Dedifferentiated amniotic fluid mesenchymal stem cell (primary cell): ENCODE data around the gene LTO1.

Source experiments
- DNase-seq: peaks from one replicate; pipeline ENCODE4 v3.0.0-alpha.2; 2016; ENCODE audit errors: extremely low spot score

The LTO1 gene

DNA sequence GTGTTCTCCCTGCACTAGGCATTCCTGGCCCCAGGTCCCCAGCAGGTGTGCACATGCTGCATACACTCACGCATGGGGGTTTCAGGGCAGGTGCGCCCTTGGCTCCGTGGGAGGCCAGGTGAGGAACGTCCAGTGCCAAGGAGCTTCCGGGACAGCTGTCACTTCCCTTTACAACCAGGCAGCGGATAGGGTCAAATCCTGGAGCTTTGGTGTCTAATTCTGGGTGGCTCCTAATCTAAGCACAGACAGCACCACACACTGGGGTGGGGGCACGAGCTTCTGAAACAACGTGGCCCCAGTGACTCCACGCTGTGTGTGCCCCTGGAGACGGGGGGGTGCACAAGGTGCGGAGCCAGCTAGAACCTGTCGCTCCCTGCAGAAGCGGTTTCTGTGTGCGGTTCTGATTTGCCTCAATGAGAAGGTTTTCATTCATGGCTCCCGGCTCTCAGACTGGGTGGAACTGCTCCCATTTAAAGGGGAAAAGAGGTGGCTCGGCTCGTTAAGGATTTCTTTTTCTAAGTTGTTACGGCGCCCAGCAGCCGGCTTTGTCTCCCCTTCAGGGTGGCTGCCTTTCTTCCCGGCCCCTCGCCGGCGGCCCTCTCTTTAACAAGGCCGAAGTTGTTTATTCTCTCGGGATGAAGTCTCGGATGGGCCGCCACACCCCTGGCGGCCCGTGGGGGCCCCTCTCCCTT lies 29.2 kb downstream of the LTO1 start:
- no peak for DNase-seq

DNA sequence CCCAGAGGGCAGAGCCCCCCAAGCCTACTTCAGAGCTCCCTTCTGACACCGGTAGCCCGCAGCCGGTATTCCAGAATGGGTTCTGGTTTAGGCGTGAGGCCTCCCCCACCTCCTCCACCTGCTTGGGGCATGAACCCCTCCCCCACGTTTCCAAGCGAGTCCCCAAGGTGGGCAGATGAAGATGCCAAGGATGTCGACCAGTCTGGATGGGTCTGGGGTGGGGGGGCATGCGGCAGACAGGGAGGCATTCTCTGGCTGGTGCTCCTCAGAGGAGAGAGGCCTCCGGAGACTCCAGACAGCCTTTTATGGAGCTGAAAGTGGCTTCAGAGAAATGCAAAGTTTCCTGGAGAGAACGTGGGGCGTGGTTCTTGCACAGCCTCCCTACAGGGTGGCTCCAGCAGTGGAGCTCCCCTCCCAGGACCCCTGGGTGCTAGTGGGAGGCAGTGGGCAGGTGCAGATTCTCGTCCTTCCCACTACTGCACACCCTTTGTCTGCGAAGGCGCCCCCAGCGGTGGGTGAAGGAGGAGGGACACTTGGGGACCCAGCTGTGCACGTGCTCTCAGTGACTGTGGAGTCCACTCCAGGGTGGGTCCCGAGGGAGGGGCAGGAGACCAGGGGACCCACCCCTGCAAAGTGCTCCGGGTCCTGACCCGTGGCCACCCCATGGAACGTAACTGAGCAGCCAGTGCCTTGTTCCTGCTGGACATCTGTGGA lies 30.0 kb downstream of the LTO1 start:
- DNase-seq: no peak

DNA sequence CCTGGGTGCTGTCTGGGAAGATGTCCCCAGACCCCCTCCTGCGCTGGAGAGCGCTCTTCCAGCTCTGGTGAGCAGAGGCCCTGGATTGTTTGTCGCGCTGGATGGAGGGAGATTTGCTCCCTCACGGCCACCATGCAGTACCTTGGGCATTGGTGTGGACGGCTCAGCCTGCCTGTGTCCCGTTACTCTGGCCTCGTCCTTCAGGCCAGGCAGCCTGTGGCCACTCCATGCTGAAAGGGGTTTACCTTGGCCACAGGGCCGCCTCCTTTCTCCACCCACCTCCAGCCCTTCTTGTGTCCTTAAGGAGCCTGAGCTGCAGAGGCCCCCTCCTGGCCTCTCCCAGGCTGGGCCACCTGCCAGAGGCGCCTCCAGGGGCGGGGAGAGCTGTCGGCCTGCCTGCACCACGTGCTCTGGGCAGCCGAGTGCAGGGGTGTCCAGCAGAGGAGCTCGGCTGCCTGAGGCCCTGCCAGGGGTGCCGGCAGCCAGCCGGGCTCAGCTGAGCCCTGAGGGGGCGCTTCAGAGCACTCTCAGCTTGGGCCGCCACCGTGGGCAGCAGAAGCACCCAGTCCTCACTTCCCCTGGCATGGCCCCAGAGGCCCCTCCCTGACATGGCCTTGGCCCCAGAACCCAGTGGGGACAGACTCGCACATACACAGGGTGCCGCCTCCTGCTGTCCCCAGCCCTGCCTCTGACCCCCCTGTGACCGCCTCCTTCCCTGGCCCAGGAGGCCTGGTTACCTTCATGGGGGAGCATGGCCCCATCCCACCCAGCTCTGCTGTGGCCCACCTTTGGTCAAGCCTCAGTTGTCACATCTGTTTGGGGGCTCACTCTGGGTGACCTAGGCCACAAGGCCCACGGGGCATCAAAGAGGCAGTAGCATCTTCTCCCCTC lies 30.8 kb downstream of the LTO1 start:
- DNase-seq: peak; percentile 90

GRCh38 chr11:69643646-69644045 lies 31.5 kb downstream of the LTO1 start:
- no peak for DNase-seq

DNA sequence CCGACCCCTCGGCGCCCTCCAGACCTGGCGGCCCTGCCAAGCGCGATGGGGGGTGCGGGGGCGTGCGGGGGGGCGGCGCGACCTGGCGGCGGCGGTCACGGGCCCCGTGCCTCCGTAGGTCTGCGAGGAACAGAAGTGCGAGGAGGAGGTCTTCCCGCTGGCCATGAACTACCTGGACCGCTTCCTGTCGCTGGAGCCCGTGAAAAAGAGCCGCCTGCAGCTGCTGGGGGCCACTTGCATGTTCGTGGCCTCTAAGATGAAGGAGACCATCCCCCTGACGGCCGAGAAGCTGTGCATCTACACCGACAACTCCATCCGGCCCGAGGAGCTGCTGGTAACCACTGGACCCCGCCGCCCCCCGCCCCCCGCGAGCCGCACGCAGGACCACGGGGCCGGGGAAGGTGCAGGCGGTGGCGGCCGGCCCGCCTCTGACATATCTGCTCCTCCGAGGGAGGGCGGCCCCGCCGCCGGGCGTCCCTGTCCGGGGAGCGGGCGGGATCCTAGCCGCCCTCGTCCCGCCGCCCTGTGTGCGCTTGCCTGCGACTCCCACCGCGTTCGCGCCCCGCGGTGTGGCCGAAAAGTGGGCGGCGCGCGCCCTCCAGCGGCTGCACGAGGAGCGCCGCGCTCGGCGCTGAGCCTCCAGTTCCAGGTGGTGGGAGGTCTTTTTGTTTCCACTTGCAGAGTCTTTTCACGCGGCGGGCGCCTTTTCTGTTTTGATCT lies 32.1 kb downstream of the LTO1 start:
- peak; percentile 68 for DNase-seq

GRCh38 chr11:69642549-69642912 lies 32.6 kb downstream of the LTO1 start:
- DNase-seq: no peak

DNA sequence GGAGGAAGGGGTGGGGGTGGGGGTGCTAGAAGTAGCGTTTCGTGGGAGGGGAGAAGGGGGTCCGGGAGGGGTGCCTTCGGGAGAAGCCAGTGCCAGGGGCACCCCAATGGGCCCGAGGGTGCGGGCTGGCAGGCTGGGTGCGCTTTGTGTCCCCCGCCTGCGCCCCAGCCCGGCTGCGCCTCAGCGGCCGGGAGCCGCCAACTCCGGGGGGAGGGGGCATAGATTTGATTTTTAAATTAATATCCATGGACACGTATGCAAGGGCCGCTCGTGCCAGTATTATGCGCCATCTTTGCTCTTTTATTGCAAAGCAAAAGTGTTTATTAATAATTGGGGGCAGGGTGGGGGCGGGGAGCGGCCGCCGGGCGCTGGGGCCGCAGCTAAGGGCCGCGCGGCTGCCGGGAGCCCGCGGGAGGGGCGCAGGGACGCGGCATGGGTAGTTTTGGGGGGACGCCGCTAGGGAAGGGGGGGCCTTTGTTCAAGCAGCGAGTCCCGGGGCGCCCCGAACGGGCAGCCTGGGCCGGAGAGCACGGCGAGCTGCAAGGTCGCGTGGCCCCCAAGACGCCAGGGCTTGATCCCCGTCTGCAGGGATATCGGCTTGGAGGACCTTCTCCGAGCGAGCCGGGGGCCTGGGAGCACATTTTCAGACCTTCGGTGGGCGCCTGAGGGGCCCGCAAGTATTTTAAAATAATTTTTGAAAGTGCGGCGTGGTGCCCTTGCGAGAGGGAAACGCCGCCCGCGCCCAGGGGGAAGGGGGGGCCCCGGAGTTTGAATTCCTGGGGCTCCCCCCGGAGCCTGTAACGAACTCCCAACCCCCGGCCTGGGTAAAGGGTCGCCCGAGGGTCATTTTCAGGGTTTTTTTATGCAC lies 33.2 kb downstream of the LTO1 start:
- DNase-seq: no peak

DNA sequence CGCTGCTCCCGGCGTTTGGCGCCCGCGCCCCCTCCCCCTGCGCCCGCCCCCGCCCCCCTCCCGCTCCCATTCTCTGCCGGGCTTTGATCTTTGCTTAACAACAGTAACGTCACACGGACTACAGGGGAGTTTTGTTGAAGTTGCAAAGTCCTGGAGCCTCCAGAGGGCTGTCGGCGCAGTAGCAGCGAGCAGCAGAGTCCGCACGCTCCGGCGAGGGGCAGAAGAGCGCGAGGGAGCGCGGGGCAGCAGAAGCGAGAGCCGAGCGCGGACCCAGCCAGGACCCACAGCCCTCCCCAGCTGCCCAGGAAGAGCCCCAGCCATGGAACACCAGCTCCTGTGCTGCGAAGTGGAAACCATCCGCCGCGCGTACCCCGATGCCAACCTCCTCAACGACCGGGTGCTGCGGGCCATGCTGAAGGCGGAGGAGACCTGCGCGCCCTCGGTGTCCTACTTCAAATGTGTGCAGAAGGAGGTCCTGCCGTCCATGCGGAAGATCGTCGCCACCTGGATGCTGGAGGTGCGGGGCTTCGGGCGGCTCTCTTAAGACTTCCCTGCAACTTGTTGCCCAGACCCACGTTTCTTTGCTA lies 34.1 kb downstream of the LTO1 start, which contains the start of gene CCND1:
Gene CCND1 (plus strand): TSS at position 162 of the 587 bp plus-strand sequence. CDS start 158 bp downstream, at position 320.
- peak; percentile 92 for DNase-seq

GRCh38 chr11:69640260-69640994 lies 34.7 kb downstream of the LTO1 start:
- DNase-seq: no peak

DNA sequence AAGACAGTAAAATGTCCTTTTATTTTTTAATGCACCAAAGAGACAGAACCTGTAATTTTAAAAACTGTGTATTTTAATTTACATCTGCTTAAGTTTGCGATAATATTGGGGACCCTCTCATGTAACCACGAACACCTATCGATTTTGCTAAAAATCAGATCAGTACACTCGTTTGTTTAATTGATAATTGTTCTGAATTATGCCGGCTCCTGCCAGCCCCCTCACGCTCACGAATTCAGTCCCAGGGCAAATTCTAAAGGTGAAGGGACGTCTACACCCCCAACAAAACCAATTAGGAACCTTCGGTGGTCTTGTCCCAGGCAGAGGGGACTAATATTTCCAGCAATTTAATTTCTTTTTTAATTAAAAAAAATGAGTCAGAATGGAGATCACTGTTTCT lies 35.3 kb downstream of the LTO1 start:
- DNase-seq: no peak

DNA sequence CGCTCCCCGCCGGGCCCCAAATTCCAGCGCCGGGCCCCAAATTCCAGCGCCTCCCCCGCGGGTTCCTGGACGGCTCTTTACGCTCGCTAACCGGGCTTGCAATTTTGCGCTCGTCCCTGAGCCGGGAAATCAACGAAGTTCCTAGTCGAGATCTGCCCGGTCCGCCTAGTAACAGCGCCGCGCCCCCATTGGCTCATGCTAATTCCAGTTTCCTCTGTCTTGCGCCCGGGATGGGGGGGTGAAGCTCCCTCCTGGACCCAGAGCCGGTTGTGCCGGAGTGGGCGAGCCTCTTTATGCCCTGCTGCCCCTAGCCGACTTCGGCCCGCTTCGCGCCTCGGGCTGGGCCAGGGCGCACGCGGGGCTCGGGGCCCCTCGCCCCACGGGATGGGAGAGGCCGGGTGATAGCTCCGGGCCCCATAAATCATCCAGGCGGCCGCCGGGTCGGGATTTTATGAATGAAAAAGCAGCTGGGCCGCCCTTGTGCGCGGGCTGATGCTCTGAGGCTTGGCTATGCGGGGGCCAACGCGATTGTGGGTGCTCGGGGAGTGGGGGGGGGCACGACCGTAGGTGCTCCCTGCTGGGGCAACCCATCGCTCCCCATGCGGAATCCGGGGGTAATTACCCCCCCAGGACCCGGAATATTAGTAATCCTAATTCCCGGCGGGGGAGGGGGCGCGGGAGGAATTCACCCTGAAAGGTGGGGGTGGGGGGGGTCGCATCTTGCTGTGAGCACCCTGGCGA lies 36.0 kb downstream of the LTO1 start:
- peak; percentile 97 for DNase-seq

DNA sequence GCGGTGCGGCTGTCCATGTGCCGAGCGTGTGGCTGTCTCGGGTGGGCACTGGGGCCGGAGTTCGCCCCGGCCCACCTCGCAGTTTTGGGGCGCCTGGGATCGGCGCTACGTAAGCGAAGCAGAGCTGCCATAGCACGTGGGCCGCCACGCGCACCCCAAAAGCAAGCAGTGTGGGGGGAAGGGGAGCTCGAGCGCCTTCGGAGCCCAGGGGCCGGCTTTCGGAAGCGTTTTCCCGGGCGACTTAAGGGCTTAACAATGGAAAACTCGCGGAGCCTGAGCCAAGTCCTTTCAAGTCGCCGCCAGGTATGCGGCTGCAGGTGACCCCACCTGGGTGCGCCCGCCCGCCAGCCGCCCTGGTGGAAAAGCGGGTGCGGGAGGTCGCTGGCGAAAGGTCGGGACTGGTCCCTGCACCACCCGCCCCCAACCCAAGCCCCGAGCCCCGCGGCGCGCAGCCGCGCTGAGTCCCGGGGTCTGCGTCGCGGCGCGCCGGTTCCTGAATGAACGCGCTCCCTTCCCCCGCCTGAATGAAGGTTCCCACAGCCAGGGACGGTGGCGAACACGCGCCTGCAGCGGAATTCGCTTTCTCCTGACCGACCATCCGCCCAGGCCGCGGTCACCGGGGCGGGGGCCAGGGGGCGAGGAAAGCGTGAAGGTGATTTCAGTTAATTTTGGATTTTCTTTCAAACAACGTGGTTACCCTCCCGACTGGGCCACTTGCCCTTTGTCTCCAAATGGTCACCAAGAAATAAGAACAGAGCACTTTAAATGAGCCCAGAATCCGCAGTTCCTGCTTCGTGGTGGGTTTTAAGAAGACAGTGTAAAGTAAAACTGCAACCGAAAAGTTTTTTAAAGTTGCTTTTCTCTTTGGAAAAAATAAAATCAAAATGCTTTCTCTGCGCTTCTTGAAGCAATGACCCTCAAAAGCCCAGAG lies 36.9 kb downstream of the LTO1 start:
- DNase-seq: no peak

DNA sequence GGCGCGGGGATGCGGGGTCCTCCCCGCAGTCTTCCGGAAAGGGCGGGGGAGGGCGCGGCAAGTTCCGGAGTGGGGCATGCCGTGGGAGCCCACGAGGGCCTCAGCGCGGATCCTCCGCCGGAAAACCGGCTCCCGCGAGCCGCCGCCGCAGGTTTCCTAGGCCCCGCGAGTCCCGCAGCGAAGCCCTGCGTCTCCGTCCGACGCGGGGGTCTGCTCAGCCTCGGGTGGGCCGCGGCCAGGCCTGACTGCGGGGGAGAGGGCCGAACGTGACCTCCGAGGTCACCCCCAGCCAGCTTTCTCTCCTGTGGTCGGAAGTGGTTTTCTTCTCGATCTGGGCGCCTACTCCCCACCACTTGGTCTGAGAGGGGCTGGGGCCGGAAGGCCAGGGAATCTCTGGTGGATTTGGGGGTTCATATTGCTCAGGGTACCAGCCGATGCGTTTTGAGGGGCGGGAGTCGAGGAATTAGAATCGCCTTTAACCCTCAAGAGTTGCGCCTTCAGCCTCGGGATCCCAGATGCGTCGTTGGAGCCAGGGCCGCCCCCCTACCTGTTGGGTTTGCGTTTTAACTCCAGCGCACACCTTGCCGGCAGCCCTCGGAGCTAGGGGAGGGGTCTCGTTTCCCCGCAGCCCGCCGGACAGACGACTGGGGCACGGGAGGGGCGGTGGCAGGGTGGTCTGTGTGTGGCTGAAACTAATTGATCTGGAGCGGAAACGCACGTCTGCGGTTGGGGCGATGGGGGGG lies 37.8 kb downstream of the LTO1 start:
- no peak for DNase-seq

DNA sequence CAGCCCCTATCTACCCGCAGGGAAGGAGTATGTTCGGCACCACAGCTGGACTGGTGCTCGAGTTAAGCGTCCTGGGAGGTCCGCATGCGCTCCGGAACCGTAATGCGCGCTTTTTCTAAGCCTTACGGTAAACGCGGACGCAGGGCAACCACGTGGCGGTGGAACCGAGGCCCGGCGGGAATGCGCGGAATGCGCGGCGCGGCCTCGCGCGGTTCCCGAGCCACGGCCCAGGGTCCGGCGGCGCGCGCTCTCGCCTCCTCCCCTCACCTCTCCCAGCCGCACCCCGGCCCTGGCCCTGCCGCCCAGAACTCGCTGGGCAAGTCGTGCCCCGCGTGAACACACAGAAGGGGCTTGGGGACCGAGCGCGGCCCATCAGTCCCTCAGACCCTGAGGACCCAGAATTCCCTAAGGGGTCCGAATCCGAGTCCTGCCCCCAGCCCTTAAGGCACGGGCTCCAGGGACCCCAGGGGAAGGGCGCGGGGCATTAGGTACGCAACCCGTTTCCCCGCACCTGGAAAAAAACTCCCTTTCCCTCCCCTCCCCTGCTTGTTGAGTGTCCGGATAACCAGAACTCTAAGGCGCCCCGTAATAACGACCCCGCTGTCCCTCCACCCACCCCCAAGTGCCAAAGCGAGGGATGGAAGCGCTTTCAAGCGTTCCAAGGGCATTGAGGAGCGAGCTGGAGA lies 38.5 kb downstream of the LTO1 start:
- DNase-seq: peak; percentile 75

DNA sequence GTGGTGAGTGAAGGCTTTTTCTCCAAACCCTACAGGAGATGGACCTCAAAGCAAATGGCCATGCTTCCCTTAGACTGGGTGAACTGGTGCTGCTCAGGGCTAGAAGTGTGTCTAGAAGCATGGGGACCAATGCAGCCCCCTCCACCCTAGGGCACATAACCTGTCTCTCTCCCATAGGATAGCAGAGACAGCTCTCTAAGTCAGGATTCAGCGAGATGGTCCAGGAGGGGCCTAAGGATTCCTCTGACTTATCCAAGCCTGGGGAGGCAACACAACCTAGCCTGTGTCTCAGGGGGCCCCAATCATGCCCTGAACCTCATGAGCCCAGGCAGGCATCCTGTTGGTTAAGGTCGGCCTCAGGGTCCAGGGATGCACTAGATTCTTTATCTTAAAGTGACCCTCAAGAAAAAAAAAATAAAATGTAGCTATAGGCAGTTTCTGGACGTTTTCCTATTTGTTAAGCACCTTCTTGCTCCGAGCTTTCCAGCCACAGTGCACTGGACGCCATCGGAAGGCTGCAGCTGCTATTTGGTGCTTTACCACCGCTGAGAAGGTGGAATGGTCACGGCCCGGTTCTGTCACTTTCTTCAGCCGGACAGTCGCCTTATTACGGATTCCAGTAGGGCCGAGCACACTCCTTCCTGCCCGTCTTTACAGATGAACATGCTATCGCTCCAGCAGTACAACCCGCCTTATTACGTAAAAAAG lies 39.2 kb downstream of the LTO1 start:
- DNase-seq: no peak

- DNase-seq: no peak
These were observed 40.0 kb downstream of the LTO1 start for GRCh38 chr11:69635195-69635594.
